ENCODE results near the gene ADGRL3. TPM values are rescaled to one million over a fixed set of nuclear protein-coding genes. Genes with fewer than 3 reads are reported as not detected.
A peak's percentile ranks its signal among the peaks of the same experiment; 100 is the strongest.

ADGRL3 gene
- total RNA-seq, 1 donor from 2014 or later, result 93.6 TPM

DNA sequence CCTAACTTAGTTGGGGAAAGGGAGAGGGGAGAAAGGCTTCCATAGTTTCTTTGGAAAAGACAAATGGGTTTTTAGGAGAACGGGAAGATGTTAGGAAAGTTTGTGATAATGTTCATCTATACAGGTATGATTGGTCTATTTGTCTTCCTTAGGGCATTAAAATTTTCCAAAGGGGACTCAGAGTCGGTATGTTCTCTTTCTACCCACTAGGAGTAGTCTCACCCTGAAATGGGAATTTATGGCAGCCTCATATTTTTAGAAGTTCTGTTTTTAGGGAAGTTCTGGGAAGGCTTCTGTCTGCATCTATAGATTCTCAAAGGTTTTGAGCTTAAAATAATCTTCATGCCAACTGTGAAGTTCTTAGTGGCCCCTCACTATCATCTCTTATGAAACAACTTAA, 637.3 kb downstream of the ADGRL3 start:
- DNase-seq (ENCODE audit: low spot score), result no peak
- Histone ChIP-seq H3K27me3 (no peaks in the 10 kb centered on the region), H3F3A (ENCODE audit: low read depth) (peaks cover 33% of the 10 kb centered on the region), H3K4me3 (peak overlapping the region; percentile 2), H3K36me3 (no peaks in the 10 kb centered on the region), H3K4me1 (peaks cover 45% of the 10 kb centered on the region), H3K27ac (peak overlapping the region; percentile 55), H3K79me2 (ENCODE audit: low read depth) (peaks cover 5% of the 10 kb centered on the region), H2AFZ (replicated peaks) (no peak overlapping the region), H3K4me2 (peak overlapping the region; percentile 65), H3K9ac (no peak overlapping the region), H4K20me1 (ENCODE audit: low read depth) (no peaks in the 10 kb centered on the region), H3K9me3 (ENCODE audit: low read depth) (no peaks in the 10 kb centered on the region)
- peaks cover 3% of the 10 kb centered on the region for H3K27me3 Mint-ChIP-seq (ENCODE audit: insufficient read depth, low read depth)
- TF ChIP-seq EZH2phosphoT487 (IDR thresholded peaks at IDR 0.05), result no peak
- TF ChIP-seq EZH2 (IDR thresholded peaks at IDR 0.05), result no peak
- peak; percentile 31 for TF ChIP-seq CTCF (IDR thresholded peaks at IDR 0.05)
- no peak overlapping the region for H3K4me3 Mint-ChIP-seq
- H3K27ac Mint-ChIP-seq, result no peak overlapping the region
- H3K4me1 Mint-ChIP-seq, result peaks cover 9% of the 10 kb centered on the region
- H3K9me3 Mint-ChIP-seq, result no peaks in the 10 kb centered on the region
- H3K36me3 Mint-ChIP-seq, result peaks cover 6% of the 10 kb centered on the region

- H3K27me3 Mint-ChIP-seq (ENCODE audit: insufficient read depth, low read depth), result peaks cover 3% of the 10 kb centered on the region
- H3K36me3 Mint-ChIP-seq, result peaks cover 5% of the 10 kb centered on the region
- Histone ChIP-seq H3K4me2 (peak overlapping the region; percentile 65), H3K27me3 (no peaks in the 10 kb centered on the region), H3K9me3 (ENCODE audit: low read depth) (no peaks in the 10 kb centered on the region), H3K27ac (peak overlapping the region; percentile 55), H3K4me1 (peaks cover 47% of the 10 kb centered on the region), H3K9ac (no peak overlapping the region), H3K79me2 (ENCODE audit: low read depth) (peaks cover 5% of the 10 kb centered on the region), H4K20me1 (ENCODE audit: low read depth) (no peaks in the 10 kb centered on the region), H3K36me3 (no peaks in the 10 kb centered on the region), H2AFZ (replicated peaks) (no peak overlapping the region), H3K4me3 (no peak overlapping the region), H3F3A (ENCODE audit: low read depth) (peaks cover 33% of the 10 kb centered on the region)
- no peak overlapping the region for H3K4me3 Mint-ChIP-seq
- no peak for DNase-seq (ENCODE audit: low spot score)
- no peak for TF ChIP-seq CTCF (IDR thresholded peaks at IDR 0.05)
- TF ChIP-seq EZH2 (IDR thresholded peaks at IDR 0.05), result no peak
- H3K9me3 Mint-ChIP-seq, result no peaks in the 10 kb centered on the region
- H3K27ac Mint-ChIP-seq, result no peak overlapping the region
- peaks cover 9% of the 10 kb centered on the region for H3K4me1 Mint-ChIP-seq
Measured at GRCh38 chr4:61838072-61838471, 637.9 kb downstream of the ADGRL3 start.

DNA sequence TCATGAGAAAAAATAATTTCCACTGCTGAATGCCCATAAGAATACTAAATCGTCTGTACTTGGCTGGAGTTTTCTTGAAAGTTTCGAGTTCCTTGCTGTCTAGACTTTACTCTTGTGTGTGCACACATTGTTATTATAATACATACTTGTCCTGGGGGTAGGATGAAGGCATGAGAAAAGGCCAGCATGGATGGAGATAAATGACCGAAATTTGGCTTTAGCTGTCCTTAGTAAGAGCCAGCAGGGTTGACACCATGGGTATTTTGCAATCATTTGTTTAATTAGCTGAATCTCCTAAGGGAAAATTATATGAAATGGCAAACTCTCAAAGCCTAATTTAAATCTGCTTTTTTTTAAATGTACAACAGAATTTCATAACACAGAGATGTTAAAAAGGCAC, 641.6 kb downstream of the ADGRL3 start:
- Histone ChIP-seq H3K27me3 (no peaks in the 10 kb centered on the region), H3K9me3 (ENCODE audit: low read depth) (no peaks in the 10 kb centered on the region), H3K36me3 (no peaks in the 10 kb centered on the region), H3K4me3 (no peak overlapping the region), H4K20me1 (ENCODE audit: low read depth) (no peaks in the 10 kb centered on the region), H3K79me2 (ENCODE audit: low read depth) (peaks cover 5% of the 10 kb centered on the region), H3K27ac (no peak overlapping the region), H3K4me2 (no peak overlapping the region), H2AFZ (replicated peaks) (no peak overlapping the region), H3K9ac (no peak overlapping the region), H3K4me1 (peaks cover 32% of the 10 kb centered on the region), H3F3A (ENCODE audit: low read depth) (peaks cover 17% of the 10 kb centered on the region)
- H3K36me3 Mint-ChIP-seq, result peaks cover 7% of the 10 kb centered on the region
- H3K27me3 Mint-ChIP-seq (ENCODE audit: insufficient read depth, low read depth), result peaks cover 3% of the 10 kb centered on the region
- H3K9me3 Mint-ChIP-seq, result peaks cover 3% of the 10 kb centered on the region
- no peak for DNase-seq (ENCODE audit: low spot score)
- peaks cover 6% of the 10 kb centered on the region for H3K4me1 Mint-ChIP-seq
- no peak for TF ChIP-seq EZH2phosphoT487 (IDR thresholded peaks at IDR 0.05)
- TF ChIP-seq CTCF (IDR thresholded peaks at IDR 0.05), result no peak
- TF ChIP-seq EZH2 (IDR thresholded peaks at IDR 0.05), result no peak
- H3K27ac Mint-ChIP-seq, result no peak overlapping the region
- H3K4me3 Mint-ChIP-seq, result no peak overlapping the region

All from neural progenitor cell (in vitro differentiated cells).